Measurements from ENCODE around the gene TPO. TPM values are rescaled to one million over a fixed set of nuclear protein-coding genes. Genes with fewer than 3 reads are reported as not detected.
A peak's percentile ranks its signal among the peaks of the same experiment; 100 is the strongest.

Gene TPO
- total RNA-seq, 1 donor = not detected

GRCh38 chr2:1454346-1454745 lies 41.1 kb downstream of the TPO start:
- TF ChIP-seq CTCF (IDR thresholded peaks at IDR 0.05; ENCODE audit: insufficient read depth, low read depth, low read length) = no peak
- H3K4me3 ChIP-seq (ENCODE audit: low read depth, low read length) = no peak overlapping the region
- no peak for DNase-seq (ENCODE audit: low read depth)

- TF ChIP-seq CTCF (IDR thresholded peaks at IDR 0.05; ENCODE audit: insufficient read depth, low read depth, low read length) = no peak
- peak; percentile 23 for DNase-seq (ENCODE audit: low read depth)
- no peak overlapping the region for H3K4me3 ChIP-seq (ENCODE audit: low read depth, low read length)
Measured at GRCh38 chr2:1455466-1455865, 42.2 kb downstream of the TPO start.

GRCh38 chr2:1458432-1458831 lies 45.2 kb downstream of the TPO start:
- DNase-seq (ENCODE audit: low read depth) = no peak
- no peak for TF ChIP-seq CTCF (IDR thresholded peaks at IDR 0.05; ENCODE audit: insufficient read depth, low read depth, low read length)
- H3K4me3 ChIP-seq (ENCODE audit: low read depth, low read length) = no peak overlapping the region

GRCh38 chr2:1459727-1460126 lies 46.5 kb downstream of the TPO start:
- no peak overlapping the region for H3K4me3 ChIP-seq (ENCODE audit: low read depth, low read length)
- no peak for DNase-seq (ENCODE audit: low read depth)
- TF ChIP-seq CTCF (IDR thresholded peaks at IDR 0.05; ENCODE audit: insufficient read depth, low read depth, low read length) = no peak

GRCh38 chr2:1460851-1461418 lies 47.7 kb downstream of the TPO start:
- no peak for TF ChIP-seq CTCF (IDR thresholded peaks at IDR 0.05; ENCODE audit: insufficient read depth, low read depth, low read length)
- no peak overlapping the region for H3K4me3 ChIP-seq (ENCODE audit: low read depth, low read length)
- DNase-seq (ENCODE audit: low read depth) = no peak

GRCh38 chr2:1461507-1462390 lies 48.5 kb downstream of the TPO start:
- no peak for TF ChIP-seq CTCF (IDR thresholded peaks at IDR 0.05; ENCODE audit: insufficient read depth, low read depth, low read length)
- DNase-seq (ENCODE audit: low read depth) = no peak
- H3K4me3 ChIP-seq (ENCODE audit: low read depth, low read length) = no peak overlapping the region
